Activated CD8-positive, alpha-beta memory T cell treated with anti-CD3 and anti-CD28 coated beads, Interleukin-2, amount 10 ng/mL, durations not matched to agents 7 days and 5 days (primary cell): ENCODE data around the gene VWA5B2. TPM values are rescaled to one million over a fixed set of nuclear protein-coding genes. Genes with fewer than 3 reads are reported as not detected.

ENCODE experiments used
- ATAC-seq: fragments of 150-1000 bp; cut with Tn5 transposase; one replicate; pipeline ENCODE4 v1.10.0; 2021; ENCODE audit warnings: moderate library complexity
- CTCF ChIA-PET: fragments of 350-600 bp; sonication (Branson Sonifier 250); formaldehyde crosslinking; loops from one replicate; lab custom pipeline; 2021; ENCODE audit warnings: antibody characterized with exemption; lab: Charles Lee
- DNase-seq: peaks from one replicate; pipeline ENCODE4 v3.0.0-alpha.2; 2020
- H3K27ac Mint-ChIP-seq: one replicate; pipeline ENCODE4 v1.8.0; 2021; ENCODE audit warnings: mild to moderate bottlenecking, mixed read lengths
- H3K27me3 Mint-ChIP-seq: one replicate; pipeline ENCODE4 v1.8.0; 2021; ENCODE audit warnings: mixed read lengths
- H3K36me3 Mint-ChIP-seq: one replicate; pipeline ENCODE4 v1.8.0; 2021; ENCODE audit warnings: mild to moderate bottlenecking, mixed read lengths
- H3K4me1 Mint-ChIP-seq: one replicate; pipeline ENCODE4 v1.8.0; 2021; ENCODE audit warnings: mixed read lengths
- H3K4me3 Mint-ChIP-seq: one replicate; pipeline ENCODE4 v1.8.0; 2021; ENCODE audit warnings: mild to moderate bottlenecking, moderate library complexity, mixed read lengths
- H3K9me3 Mint-ChIP-seq: one replicate; pipeline ENCODE4 v1.8.0; 2022; ENCODE audit warnings: low read depth, mixed read lengths
- total RNA-seq, 2 experiments: library from RNA; stranded (reverse); gene quantifications; one replicate each; pipeline ENCODE4 v1.2.3, GENCODE V29; 2021

The VWA5B2 gene
- total RNA-seq, 2 experiments from 2014 or later, result not detected

DNA sequence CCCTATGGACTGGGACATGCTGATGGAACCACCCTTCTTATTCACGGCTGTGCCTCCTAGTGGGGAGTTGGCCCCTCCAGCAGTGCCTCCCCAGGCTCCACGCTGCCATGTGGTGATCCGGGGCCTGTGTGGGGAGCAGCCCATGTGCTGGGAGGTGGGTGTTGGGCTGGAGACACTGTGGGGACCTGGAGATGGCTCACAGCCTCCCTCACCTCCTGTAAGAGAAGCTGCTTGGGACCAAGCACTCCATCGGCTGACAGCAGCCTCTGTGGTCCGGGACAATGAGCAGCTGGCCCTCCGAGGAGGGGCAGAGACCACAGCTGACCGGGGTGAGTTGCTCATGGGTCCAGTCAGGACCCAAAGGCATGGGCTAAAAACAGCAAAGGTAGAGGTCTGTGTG, 10.3 kb downstream of the VWA5B2 start:
- H3K36me3 Mint-ChIP-seq, result peaks cover 5% of the 10 kb centered on the region
- CTCF ChIA-PET, result interaction anchor here (1.2 to 5.3 kb wide), 5 partner anchors 10 to 20 kb away, joined by 3 to 47 read pairs (median 4); partner anchors contain the start of genes EEF1AKMT4 and VWA5B2
- no peaks in the 10 kb centered on the region for H3K9me3 Mint-ChIP-seq
- H3K4me1 Mint-ChIP-seq, result no peaks in the 10 kb centered on the region
- ATAC-seq (no peak), DNase-seq (no peak)
- H3K4me3 Mint-ChIP-seq, result no peak overlapping the region
- no peak overlapping the region for H3K27ac Mint-ChIP-seq
- no peaks in the 10 kb centered on the region for H3K27me3 Mint-ChIP-seq

DNA sequence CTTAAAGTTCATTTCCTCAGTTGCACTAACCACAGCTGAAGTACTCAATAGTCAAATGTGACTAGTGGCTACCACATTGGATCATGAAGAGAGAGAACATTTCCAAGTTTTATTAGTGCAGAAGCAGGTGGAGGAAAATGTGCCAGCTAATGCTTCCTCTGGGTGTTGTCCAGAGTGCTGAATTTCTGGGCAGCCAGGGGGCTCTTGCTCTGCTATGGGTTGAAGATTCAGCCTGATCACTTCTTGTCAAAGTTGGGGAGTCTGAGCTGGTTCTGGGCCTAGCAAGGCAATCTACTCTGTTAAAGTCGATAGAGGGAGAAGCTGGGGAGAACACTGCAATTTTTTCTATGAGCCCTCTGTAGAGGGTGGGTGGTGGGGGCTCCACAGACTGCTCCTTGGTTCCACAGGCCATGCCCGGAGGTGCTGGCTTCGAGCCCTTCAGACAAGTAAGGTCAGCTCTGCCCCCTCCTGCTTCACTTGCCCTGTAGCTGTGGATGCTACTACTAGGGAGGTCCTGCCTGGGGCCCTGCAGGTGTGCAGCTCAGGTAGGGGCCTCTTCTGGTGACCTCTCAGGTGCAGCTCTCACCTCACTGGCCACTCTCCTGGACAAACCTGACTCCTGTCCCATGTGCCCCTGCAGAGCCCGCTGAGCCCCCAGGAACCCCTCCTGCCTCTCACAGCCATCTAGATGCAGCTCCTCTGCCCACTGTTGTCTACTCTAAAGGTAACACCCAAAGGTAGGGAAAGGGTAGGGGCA, 11.2 kb downstream of the VWA5B2 start:
- Mint-ChIP-seq H3K36me3 (peaks cover 10% of the 10 kb centered on the region), H3K4me1 (no peaks in the 10 kb centered on the region), H3K4me3 (no peak overlapping the region), H3K27me3 (no peaks in the 10 kb centered on the region), H3K9me3 (no peaks in the 10 kb centered on the region), H3K27ac (no peak overlapping the region)
- CTCF ChIA-PET, result interaction anchor here (0.6 to 5.3 kb wide), 7 partner anchors 9 to 759 kb away, joined by 3 to 47 read pairs (median 4); partner anchors contain the start of genes EEF1AKMT4 and VWA5B2
- DNase-seq (no peak), ATAC-seq (no peak)

DNA sequence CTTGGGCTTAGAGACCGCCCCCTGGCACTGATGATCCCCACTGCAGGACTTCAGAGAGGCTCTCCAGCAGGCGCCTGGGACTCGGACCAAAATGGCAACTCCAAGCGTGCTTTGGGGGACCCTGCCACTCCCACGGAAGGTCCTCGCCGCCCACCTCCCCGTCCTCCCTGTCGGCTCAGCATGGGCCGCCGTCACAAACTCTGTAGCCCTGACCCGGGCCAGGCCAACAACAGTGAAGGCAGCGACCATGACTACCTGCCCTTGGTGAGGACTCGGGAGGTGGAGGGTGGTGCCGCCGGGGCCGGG, 11.7 kb downstream of the VWA5B2 start:
- Mint-ChIP-seq H3K4me3 (no peak overlapping the region), H3K27me3 (no peaks in the 10 kb centered on the region), H3K9me3 (no peaks in the 10 kb centered on the region), H3K27ac (no peak overlapping the region), H3K36me3 (peaks cover 15% of the 10 kb centered on the region), H3K4me1 (no peaks in the 10 kb centered on the region)
- CTCF ChIA-PET, result interaction anchor here (1.3 to 5.3 kb wide), 5 partner anchors 9 to 346 kb away, joined by 4 to 47 read pairs (median 4); partner anchors contain the start of genes EEF1AKMT4 and VWA5B2
- ATAC-seq (no peak), DNase-seq (no peak)

DNA sequence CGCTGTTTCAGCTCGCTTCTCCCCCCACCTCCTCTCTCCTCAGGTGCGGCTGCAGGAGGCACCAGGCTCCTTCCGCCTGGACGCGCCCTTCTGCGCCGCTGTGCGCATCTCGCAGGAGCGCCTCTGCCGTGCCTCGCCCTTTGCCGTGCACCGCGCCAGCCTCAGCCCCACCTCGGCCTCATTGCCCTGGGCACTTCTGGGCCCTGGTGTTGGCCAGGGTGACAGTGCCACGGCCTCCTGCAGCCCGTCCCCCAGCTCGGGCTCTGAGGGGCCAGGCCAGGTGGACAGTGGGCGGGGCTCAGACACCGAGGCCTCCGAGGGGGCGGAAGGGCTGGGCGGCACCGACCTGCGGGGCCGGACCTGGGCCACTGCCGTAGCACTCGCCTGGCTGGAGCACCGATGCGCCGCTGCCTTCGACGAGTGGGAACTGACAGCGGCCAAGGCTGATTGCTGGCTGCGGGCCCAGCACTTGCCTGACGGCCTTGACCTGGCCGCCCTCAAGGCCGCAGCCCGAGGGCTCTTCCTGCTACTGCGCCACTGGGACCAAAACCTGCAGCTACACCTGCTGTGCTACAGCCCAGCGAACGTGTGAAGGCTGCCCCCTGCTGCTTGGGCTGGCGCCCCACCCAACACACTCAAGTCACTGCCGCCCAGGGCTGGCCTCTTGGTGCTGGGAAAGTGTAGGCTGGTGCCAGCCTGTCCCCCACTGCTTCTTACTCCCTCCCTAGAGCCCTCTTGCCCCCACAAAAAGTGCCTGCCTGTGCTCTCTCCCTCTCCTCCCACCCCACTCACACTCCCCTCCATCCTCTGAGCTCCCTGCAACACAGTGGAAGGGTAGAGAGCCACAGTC, 12.3 kb downstream of the VWA5B2 start:
- Mint-ChIP-seq H3K27ac (no peak overlapping the region), H3K9me3 (no peaks in the 10 kb centered on the region), H3K4me3 (no peak overlapping the region), H3K36me3 (peaks cover 15% of the 10 kb centered on the region), H3K27me3 (no peaks in the 10 kb centered on the region), H3K4me1 (no peaks in the 10 kb centered on the region)
- DNase-seq, result no peak
- CTCF ChIA-PET, result interaction anchor here (1.3 to 5.3 kb wide), 5 partner anchors 8 to 346 kb away, joined by 3 to 47 read pairs (median 11); partner anchors contain the start of genes DVL3 and EEF1AKMT4
- peak; percentile 44 for ATAC-seq

DNA sequence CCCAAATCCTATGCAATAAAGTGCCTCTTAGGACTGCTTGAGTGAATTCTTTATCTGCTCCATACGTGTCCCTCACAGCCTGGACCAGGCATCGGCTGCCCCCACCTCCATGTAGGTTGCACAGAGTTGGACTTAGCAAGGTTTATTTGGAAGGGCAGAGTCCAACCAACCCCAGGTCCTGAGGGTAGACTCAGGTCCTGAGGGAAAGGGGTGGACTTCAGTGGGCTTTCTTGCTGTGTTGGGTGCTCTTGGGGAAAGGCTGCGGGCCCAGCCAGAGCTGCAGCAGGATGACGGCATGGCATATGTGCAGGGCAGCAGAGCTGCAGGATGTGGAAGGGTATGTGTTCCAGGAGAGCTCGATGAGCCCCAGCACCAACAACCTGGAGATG, 12.9 kb downstream of the VWA5B2 start:
- no peak for ATAC-seq
- CTCF ChIA-PET, result interaction anchor here (1.3 to 2.4 kb wide), 2 partner anchors 15 to 87 kb away, joined by 3 to 17 read pairs; partner anchors contain the start of gene DVL3
- H3K9me3 Mint-ChIP-seq, result no peaks in the 10 kb centered on the region

DNA sequence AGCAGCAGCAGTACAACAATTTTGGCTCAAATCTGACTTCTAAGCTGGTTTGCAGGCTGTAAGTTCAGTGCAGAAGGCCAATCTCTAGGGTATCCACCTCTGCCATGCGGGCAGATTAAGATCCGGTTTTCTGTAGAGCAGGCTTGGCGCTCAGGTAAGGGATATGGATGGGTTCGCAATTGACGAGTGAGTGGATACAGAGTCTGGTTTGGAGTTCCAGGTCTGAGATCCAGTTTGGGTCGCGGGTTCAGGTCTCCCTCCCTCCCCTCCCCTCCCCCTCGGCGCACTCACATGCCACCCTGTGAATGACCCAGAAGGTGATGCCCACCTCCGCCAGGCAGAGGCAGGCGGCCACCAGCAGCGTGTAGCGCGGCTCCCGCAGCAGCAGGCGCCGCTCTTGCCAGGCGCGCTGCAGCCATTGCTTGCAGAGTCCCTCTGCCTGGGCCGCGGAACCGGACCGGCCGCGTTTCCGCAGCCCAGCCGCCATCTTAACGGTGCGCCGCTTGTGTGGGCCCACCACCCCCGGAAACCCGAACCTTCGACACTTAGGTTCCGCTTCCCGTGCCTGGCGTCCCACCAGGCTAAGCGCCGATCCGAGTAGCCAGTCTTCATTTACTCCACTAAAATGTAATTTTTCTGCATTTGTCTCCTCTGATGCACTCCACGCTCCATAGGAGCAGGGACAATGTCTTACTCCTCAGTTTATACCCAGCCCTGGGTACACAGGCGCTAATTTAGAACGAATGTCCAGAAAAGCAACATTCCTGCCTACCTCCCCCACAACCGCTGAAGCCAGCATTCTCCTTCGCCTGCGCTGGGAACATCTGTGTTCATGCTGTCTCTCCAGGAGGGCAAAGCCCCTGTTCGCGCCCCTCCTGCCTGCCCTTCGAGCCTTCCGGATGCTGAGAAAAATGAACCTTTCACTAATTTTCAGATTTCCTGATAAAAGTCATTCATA, 19.3 kb downstream of the VWA5B2 start, which contains the start of gene ALG3:
Gene ALG3 (minus strand): TSS at position 509 of the 958 bp plus-strand sequence. CDS start 22 bp downstream, at position 487.
- DNase-seq (peak; percentile 89), ATAC-seq (peak; percentile 67)
- Mint-ChIP-seq H3K9me3 (no peaks in the 10 kb centered on the region), H3K4me3 (peak within 1 kb of the TSS; percentile 85), H3K4me1 (peaks cover 6% of the 10 kb centered on the region), H3K27me3 (no peaks in the 10 kb centered on the region), H3K27ac (peak within 1 kb of the TSS; percentile 90), H3K36me3 (peaks cover 11% of the 10 kb centered on the region)
- CTCF ChIA-PET, result interaction anchor here (0.8 to 3.4 kb wide), 10 partner anchors 20 to 353 kb away, joined by 3 to 42 read pairs (median 4); partner anchors contain the start of genes ABCC5, ABCF3 and VWA5B2

More for the DNA sequence above, 12.9 kb downstream of the VWA5B2 start:
- Mint-ChIP-seq H3K27ac (no peak overlapping the region), H3K36me3 (peaks cover 15% of the 10 kb centered on the region), H3K27me3 (no peaks in the 10 kb centered on the region), H3K4me3 (no peak overlapping the region), H3K4me1 (no peaks in the 10 kb centered on the region)
- no peak for DNase-seq

DNA sequence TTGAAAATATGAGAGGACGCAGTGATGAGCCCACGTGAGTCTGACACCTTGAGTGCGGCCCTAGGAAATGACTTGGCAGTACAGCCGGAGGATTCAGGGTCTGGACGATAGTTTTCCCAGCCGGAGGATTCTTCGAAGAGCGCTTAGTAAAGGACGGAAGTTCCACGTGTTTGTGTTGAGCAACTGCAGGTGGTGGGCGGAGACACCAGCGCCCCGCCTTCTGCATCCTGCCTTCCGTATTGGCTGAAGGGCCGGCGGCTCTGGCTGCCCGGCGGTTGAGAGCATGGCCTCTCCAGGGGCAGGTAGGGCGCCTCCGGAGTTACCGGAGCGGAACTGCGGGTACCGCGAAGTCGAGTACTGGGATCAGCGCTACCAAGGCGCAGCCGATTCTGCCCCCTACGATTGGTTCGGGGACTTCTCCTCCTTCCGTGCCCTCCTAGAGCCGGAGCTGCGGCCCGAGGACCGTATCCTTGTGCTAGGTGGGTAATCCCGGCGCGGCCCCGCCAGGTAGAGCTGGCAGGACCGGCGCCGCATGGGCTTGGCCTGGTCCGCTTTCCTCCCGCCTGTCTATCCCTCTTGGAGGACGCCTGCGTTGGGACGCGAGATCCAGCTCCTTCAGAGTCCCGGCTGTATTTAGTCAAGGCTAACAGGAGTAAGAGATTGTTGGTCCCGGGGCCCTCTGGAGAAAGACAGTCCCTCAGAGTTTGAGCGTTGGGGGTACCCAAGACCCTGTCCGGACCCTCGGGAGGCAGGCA, 20.2 kb downstream of the VWA5B2 start, which contains the start of gene EEF1AKMT4:
Gene EEF1AKMT4 (plus strand): TSS at position 261 of the 755 bp plus-strand sequence. CDS start 23 bp downstream, at position 284.
- H3K36me3 Mint-ChIP-seq, result peaks cover 10% of the 10 kb centered on the region
- peak within 1 kb of the TSS; percentile 85 for H3K4me3 Mint-ChIP-seq
- ATAC-seq (peak; percentile 90), DNase-seq (peak; percentile 98)
- H3K4me1 Mint-ChIP-seq, result peaks cover 6% of the 10 kb centered on the region
- no peaks in the 10 kb centered on the region for H3K27me3 Mint-ChIP-seq
- peak within 1 kb of the TSS; percentile 90 for H3K27ac Mint-ChIP-seq
- H3K9me3 Mint-ChIP-seq, result no peaks in the 10 kb centered on the region
- CTCF ChIA-PET, result interaction anchor here (0.7 to 2.7 kb wide), 28 partner anchors 9 to 740 kb away, joined by 3 to 42 read pairs (median 4); partner anchors contain the start of genes ABCC5, CAMK2N2, DVL3 and EIF2B5

DNA sequence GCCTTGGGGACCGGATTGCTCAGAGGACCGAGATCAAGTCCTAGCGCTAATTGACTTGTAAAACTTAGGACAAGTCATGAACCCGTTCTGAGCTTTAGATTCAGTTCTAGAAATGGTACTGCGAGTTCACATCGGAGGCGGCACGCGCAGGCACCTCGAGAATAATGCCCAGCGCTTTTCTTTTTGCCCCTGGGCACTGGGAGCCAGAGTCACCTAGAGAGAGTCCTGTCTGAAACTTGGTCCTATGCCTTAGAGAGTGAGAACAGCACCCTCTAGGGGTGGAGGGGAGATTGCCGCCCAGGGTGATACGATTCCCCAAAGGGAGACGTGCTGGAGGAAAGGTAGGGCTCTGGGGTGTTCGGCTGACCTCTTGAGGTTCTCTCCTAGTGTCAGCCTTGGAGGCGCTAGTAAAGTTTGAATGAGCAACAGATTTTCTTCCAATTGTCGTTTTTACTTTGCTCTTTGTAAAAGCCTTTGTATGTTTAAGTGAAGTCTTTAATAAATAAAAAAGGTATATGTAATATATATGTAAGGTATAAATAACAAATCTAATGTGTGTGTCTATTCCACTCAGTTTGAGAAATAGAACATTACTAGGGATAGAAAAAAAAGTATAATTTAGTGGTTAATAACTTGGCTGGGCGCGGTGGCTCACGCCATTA, 20.9 kb downstream of the VWA5B2 start:
- ATAC-seq (peak; percentile 65), DNase-seq (peak; percentile 95)
- H3K9me3 Mint-ChIP-seq, result no peaks in the 10 kb centered on the region
- H3K4me1 Mint-ChIP-seq, result peaks cover 6% of the 10 kb centered on the region
- peak overlapping the region; percentile 85 for H3K4me3 Mint-ChIP-seq
- peak overlapping the region; percentile 90 for H3K27ac Mint-ChIP-seq
- CTCF ChIA-PET, result interaction anchor here (0.7 to 2.7 kb wide), 28 partner anchors 8 to 741 kb away, joined by 3 to 42 read pairs (median 4); partner anchors contain the start of genes ABCC5, CAMK2N2, DVL3 and EIF2B5
- H3K36me3 Mint-ChIP-seq, result peaks cover 4% of the 10 kb centered on the region
- H3K27me3 Mint-ChIP-seq, result no peaks in the 10 kb centered on the region

DNA sequence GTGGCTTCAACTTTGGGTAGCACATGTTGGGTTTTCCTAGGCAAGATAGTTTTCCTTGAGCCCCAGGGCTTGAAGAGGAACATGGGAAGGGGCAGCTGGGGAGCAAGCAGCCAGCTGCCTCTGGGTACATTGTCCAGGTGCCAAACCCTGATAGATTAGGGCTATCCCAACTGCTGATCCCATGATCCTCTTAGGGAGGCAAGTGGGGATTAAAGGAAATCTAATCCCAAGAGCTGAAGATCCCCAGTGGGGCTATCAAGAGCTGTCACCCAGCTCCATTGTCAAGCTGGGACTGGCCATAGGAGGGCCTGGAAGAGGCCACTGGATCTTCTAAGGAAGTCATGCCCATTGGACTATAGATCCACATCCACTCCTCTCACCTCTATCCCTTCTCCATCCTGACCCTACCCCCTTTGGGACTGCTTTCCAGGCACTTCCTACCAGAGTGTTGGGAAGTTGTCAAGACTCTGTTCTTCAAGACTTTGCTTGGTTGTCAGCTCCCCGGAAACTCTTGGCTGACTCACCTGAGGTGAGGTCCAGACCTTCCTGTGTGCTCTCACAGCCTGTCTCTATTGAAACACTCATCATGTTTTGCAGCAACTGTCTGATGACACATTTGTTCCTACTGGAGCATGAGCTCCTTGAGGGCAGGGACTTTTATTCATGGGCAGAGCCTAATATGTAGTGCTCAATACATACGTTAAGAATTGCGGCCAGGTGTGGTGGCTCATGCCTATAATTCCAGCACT, 26.1 kb downstream of the VWA5B2 start:
- ATAC-seq, result no peak
- H3K27ac Mint-ChIP-seq, result no peak overlapping the region
- no peaks in the 10 kb centered on the region for H3K9me3 Mint-ChIP-seq
- peak; percentile 48 for DNase-seq
- H3K4me3 Mint-ChIP-seq, result no peak overlapping the region
- CTCF ChIA-PET, result interaction anchor here (0.8 to 6.0 kb wide), 5 partner anchors 9 to 128 kb away, joined by 3 to 27 read pairs (median 3); no protein-coding TSS in a partner anchor
- H3K27me3 Mint-ChIP-seq, result peaks cover 14% of the 10 kb centered on the region
- H3K36me3 Mint-ChIP-seq, result no peaks in the 10 kb centered on the region
- H3K4me1 Mint-ChIP-seq, result peaks cover 9% of the 10 kb centered on the region

DNA sequence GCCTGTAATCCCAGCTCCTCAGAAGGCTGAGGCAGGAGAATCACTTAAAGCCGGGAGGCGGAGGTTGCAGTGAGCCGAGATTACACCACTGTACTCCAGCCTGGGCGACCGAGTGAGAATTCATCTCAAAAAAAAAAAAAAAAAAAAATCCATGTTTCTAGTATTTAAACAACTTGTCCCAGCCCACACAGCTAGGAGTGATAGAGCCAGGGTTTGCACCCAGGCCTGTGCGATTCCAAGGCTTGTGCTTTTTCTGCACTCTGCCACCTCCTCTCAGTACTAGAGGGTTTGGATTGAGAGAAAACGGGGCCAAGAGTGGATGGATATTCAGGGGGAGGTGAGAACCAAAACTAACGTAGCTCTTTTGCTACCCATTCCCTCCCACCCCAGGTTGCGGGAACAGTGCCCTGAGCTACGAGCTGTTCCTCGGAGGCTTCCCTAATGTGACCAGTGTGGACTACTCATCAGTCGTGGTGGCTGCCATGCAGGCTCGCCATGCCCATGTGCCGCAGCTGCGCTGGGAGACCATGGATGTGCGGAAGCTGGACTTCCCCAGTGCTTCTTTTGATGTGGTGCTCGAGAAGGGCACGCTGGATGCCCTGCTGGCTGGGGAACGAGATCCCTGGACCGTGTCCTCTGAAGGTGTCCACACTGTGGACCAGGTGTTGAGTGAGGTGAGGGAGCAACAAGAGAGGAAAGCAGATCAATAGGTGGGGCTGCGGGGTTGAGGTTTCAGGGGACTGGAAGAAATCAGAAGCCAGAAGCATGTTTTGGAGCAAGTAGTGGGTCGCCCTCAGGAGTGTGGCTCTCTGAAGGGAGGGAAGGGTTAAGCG, 27.9 kb downstream of the VWA5B2 start:
- H3K36me3 Mint-ChIP-seq, result peaks cover 3% of the 10 kb centered on the region
- DNase-seq (no peak), ATAC-seq (no peak)
- H3K9me3 Mint-ChIP-seq, result no peaks in the 10 kb centered on the region
- peaks cover 17% of the 10 kb centered on the region for H3K4me1 Mint-ChIP-seq
- CTCF ChIA-PET, result interaction anchor here (0.9 to 6.0 kb wide), 2 partner anchors 30 to 362 kb away, joined by 4 to 27 read pairs; no protein-coding TSS in a partner anchor
- H3K27ac Mint-ChIP-seq, result no peak overlapping the region
- H3K27me3 Mint-ChIP-seq, result peaks cover 23% of the 10 kb centered on the region
- no peak overlapping the region for H3K4me3 Mint-ChIP-seq
